ENCODE results near the gene SRI. TPM values are rescaled to one million over a fixed set of nuclear protein-coding genes. Genes with fewer than 3 reads are reported as not detected.
A peak's percentile ranks its signal among the peaks of the same experiment; 100 is the strongest.

The SRI gene
- total RNA-seq, 1 donor from 2014 or later: 83.5 TPM

DNA sequence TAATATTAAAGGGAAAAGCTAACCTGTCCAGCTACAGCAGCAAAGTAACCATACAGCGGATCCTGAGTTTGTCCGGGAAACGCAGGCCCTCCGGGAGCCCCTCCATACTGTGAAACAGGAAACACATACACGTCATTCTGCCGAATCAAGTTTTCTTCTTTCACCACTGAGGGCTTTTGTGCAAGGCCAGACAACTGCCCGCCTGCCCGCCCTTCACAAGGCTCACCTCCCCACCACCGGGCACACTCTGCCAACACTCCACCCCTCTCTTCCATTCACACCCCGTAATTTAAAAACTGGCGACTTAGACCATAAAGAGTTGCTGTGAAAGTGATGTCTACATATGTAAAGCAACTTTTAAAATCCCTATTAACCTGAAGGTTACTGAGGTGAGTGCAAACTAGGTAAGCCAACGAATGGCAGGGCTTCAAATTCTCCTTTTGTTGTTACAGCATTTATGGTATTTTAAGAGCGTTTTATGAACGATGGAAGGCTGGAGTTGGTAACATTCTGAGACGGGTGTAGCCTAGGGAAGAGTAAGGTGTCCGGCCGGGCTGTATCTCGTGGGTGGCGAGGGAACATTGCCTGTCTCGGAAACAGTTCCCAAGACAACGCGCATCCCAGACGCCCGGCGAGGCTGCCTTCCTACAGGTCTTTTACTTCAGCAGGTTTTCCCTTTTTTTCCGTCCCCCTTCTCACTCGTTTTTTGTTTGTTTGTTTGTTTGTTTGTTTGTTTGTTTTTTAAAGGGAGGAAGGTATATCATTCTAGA lies 817 bp downstream of the SRI start:
- peaks cover 19% of the 10 kb centered on the region for H3K4me1 Mint-ChIP-seq
- no peak for DNase-seq (ENCODE audit: low spot score in 2 of 2, unreplicated experiment in 2 of 2)

DNA sequence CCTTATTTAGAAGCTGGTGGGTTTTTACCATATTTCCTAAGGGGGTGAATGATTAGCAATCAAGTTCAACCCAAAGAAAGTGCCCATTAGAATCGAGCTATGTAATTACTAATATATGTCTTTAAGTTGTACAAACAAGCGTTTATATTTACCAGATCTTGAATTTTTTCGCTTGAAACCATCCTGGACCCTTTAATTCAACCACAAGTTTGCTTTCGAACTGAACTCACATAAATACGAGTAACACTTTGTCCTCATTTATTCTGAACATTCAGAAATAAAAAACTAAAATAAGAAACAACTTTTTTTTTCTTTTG lies 1.5 kb downstream of the SRI start:
- TF ChIP-seq, protein P1, sequence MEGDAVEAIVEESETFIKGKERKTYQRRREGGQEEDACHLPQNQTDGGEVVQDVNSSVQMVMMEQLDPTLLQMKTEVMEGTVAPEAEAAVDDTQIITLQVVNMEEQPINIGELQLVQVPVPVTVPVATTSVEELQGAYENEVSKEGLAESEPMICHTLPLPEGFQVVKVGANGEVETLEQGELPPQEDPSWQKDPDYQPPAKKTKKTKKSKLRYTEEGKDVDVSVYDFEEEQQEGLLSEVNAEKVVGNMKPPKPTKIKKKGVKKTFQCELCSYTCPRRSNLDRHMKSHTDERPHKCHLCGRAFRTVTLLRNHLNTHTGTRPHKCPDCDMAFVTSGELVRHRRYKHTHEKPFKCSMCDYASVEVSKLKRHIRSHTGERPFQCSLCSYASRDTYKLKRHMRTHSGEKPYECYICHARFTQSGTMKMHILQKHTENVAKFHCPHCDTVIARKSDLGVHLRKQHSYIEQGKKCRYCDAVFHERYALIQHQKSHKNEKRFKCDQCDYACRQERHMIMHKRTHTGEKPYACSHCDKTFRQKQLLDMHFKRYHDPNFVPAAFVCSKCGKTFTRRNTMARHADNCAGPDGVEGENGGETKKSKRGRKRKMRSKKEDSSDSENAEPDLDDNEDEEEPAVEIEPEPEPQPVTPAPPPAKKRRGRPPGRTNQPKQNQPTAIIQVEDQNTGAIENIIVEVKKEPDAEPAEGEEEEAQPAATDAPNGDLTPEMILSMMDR (IDR thresholded peaks at IDR 0.05; ENCODE audit: unreplicated experiment): no peak
- Mint-ChIP-seq H3K27ac (no peak overlapping the region), H3K9me3 (no peaks in the 10 kb centered on the region), H3K36me3 (peaks cover 5% of the 10 kb centered on the region), H3K27me3 (ENCODE audit: low read depth) (no peaks in the 10 kb centered on the region), H3K4me3 (peak overlapping the region; percentile 94), H3K4me1 (peaks cover 19% of the 10 kb centered on the region)
- no peak for DNase-seq (ENCODE audit: low spot score in 2 of 2, unreplicated experiment in 2 of 2)

More for the DNA sequence above, 817 bp downstream of the SRI start:
- Mint-ChIP-seq H3K27me3 (ENCODE audit: low read depth) (no peaks in the 10 kb centered on the region), H3K36me3 (peaks cover 2% of the 10 kb centered on the region), H3K27ac (peak overlapping the region; percentile 92), H3K4me3 (peak overlapping the region; percentile 94), H3K9me3 (no peaks in the 10 kb centered on the region)
- TF ChIP-seq, protein P1 (IDR thresholded peaks at IDR 0.05; ENCODE audit: unreplicated experiment): no peak

DNA sequence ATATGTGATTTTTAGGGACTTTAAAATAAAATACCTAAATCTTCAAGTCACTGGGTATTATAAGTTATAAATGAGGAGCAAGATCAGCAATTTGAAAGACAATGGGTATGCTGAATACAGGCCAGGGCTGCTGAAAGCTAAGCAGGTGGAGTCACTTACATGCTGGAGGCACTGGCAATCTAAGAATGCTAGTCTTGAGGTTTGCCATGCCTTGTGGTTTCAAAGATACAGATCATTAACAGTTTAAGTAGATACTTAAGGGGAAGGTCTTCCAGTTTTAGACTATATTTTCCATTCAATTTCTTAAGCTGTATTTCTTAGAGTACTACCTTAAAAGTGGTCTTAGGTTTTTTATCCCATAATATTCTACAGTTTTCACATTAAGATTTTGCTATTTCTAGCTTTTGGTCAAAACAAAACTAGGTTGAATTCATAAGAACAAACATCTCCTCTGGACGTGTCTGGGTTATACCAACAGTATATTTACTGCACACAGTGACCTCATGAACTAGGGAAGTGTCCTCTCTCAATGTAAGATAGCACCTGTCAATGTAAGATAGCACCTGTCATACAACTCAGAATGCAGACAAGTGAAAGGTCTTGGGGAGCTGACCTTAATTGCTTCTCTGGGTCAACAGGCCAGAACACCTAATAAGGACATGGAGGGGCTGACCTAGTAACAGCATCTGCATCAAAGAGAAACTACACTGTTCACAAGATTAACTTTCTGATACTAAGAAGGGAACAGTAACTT lies 2.0 kb downstream of the SRI start:
- TF ChIP-seq, protein P1 (IDR thresholded peaks at IDR 0.05; ENCODE audit: unreplicated experiment): no peak
- peaks cover 10% of the 10 kb centered on the region for H3K36me3 Mint-ChIP-seq
- H3K4me3 Mint-ChIP-seq: peak overlapping the region; percentile 94
- no peak overlapping the region for H3K27ac Mint-ChIP-seq
- H3K9me3 Mint-ChIP-seq: no peaks in the 10 kb centered on the region
- no peak for DNase-seq (ENCODE audit: low spot score in 2 of 2, unreplicated experiment in 2 of 2)
- H3K27me3 Mint-ChIP-seq (ENCODE audit: low read depth): no peaks in the 10 kb centered on the region
- H3K4me1 Mint-ChIP-seq: peaks cover 19% of the 10 kb centered on the region

DNA sequence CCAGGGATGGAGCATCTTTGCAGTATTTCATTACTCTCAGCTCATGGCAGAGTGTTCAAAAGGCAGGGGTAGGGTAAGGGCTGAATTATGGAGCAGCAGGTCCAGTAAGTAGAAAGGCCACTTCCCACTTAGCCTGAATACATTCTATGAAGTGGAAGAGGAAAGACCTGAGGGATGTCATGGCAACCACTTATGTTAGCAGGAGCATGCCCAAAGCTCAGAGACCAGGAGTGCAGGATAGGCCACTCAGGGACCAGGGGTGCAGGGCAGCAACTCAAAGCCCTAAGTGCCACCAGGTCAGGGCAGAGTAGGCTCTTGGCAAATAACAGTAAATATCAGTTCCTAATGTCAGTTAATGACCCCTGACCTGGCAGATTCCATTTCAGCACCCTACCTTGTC lies 3.6 kb downstream of the SRI start:
- Mint-ChIP-seq H3K36me3 (peaks cover 10% of the 10 kb centered on the region), H3K4me3 (no peak overlapping the region), H3K4me1 (peaks cover 19% of the 10 kb centered on the region), H3K27ac (no peak overlapping the region), H3K9me3 (no peaks in the 10 kb centered on the region), H3K27me3 (ENCODE audit: low read depth) (no peaks in the 10 kb centered on the region)
- no peak for DNase-seq (ENCODE audit: low spot score in 2 of 2, unreplicated experiment in 2 of 2)
- TF ChIP-seq, protein P1 (IDR thresholded peaks at IDR 0.05; ENCODE audit: unreplicated experiment): no peak

DNA sequence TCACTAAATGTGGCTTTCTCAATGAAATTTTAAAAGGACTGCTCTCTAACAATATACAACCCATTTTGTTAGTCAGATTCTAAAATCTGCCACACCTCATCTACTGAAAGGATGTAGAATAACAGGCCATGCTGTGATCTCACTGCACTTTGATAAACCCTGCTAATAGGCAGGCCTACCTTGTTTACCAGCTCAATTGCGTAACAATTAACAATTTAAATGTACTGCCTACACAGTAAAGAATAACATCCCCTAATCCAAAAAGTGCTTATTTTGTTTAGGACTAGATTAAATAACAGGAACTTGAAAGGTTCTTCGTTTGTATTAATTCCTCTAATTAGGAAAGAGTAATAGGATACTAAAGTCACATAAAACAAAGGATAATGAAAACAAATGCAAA lies 4.5 kb downstream of the SRI start:
- no peak for DNase-seq (ENCODE audit: low spot score in 2 of 2, unreplicated experiment in 2 of 2)
- H3K27ac Mint-ChIP-seq: no peak overlapping the region
- TF ChIP-seq, protein P1 (IDR thresholded peaks at IDR 0.05; ENCODE audit: unreplicated experiment): no peak
- H3K4me3 Mint-ChIP-seq: no peak overlapping the region
- H3K4me1 Mint-ChIP-seq: peaks cover 15% of the 10 kb centered on the region
- H3K36me3 Mint-ChIP-seq: peaks cover 13% of the 10 kb centered on the region
- H3K27me3 Mint-ChIP-seq (ENCODE audit: low read depth): no peaks in the 10 kb centered on the region
- no peaks in the 10 kb centered on the region for H3K9me3 Mint-ChIP-seq
